HEK293 (cell line): ENCODE data around the gene CXXC1.
A peak's percentile ranks its signal among the peaks of the same experiment; 100 is the strongest.

Experiments used
- FEZF1 ChIP-seq: fragments of 450-650 bp; formaldehyde crosslinking; IDR thresholded peaks from 2 replicates; pipeline ENCODE4 v1.5.1; 2016; ENCODE audit warnings: missing biosample characterization, missing genetic modification characterization
- HIC1 ChIP-seq: fragments of 450-650 bp; formaldehyde crosslinking; IDR thresholded peaks from 2 replicates; pipeline ENCODE4 v1.5.1; 2016; ENCODE audit warnings: missing biosample characterization, missing genetic modification characterization
- KLF1 ChIP-seq: fragments of 450-650 bp; formaldehyde crosslinking; IDR thresholded peaks from 2 replicates; pipeline ENCODE4 v1.5.1; 2016; ENCODE audit warnings: missing biosample characterization, missing genetic modification characterization
- KLF17 ChIP-seq: fragments of 450-650 bp; formaldehyde crosslinking; IDR thresholded peaks from 2 replicates; pipeline ENCODE4 v1.5.1; 2016; ENCODE audit warnings: missing biosample characterization, missing genetic modification characterization
- MZF1 ChIP-seq: fragments of 450-650 bp; formaldehyde crosslinking; IDR thresholded peaks from 2 replicates; pipeline ENCODE4 v1.5.1; 2017; ENCODE audit warnings: missing biosample characterization, missing genetic modification characterization, borderline replicate concordance
- PBX3 ChIP-seq: sonication (generic); formaldehyde crosslinking; IDR thresholded peaks from 2 replicates; pipeline ENCODE4 v1.8.1; 2022; ENCODE audit warnings: mild to moderate bottlenecking, moderate library complexity, missing genetic modification reagents
- PRDM10 ChIP-seq: fragments of 450-650 bp; formaldehyde crosslinking; IDR thresholded peaks from 2 replicates; pipeline ENCODE4 v1.5.1; 2016; ENCODE audit warnings: missing biosample characterization, missing genetic modification characterization
- SP3 ChIP-seq: fragments of 450-650 bp; formaldehyde crosslinking; IDR thresholded peaks from 2 replicates; pipeline ENCODE4 v1.5.1; 2016; ENCODE audit warnings: missing biosample characterization, missing genetic modification characterization
- TCF7L2 ChIP-seq: IDR thresholded peaks from 2 replicates; pipeline ENCODE4 v1.6.1; 2011; ENCODE audit warnings: low read depth, mild to moderate bottlenecking, inconsistent platforms, low read length, moderate library complexity, borderline replicate concordance
- YY2 ChIP-seq: fragments of 450-650 bp; formaldehyde crosslinking; IDR thresholded peaks from 2 replicates; pipeline ENCODE4 v1.5.1; 2016; ENCODE audit warnings: missing biosample characterization, missing genetic modification characterization
- ZIC2 ChIP-seq: fragments of 450-650 bp; formaldehyde crosslinking; IDR thresholded peaks from 2 replicates; pipeline ENCODE4 v1.5.1; 2016; ENCODE audit warnings: missing biosample characterization, missing genetic modification characterization
- ZNF223 ChIP-seq: fragments of 450-650 bp; formaldehyde crosslinking; IDR thresholded peaks from 2 replicates; pipeline ENCODE4 v1.5.1; 2016; ENCODE audit warnings: missing biosample characterization, missing genetic modification characterization
- ZNF24 ChIP-seq: fragments of 450-650 bp; formaldehyde crosslinking; IDR thresholded peaks from 2 replicates; pipeline ENCODE4 v1.5.1; 2016; ENCODE audit warnings: missing biosample characterization, missing genetic modification characterization
- ZNF311 ChIP-seq: fragments of 450-650 bp; formaldehyde crosslinking; IDR thresholded peaks from 2 replicates; pipeline ENCODE4 v1.5.1; 2017; ENCODE audit warnings: missing biosample characterization, missing genetic modification characterization, borderline replicate concordance
- ZNF510 ChIP-seq: fragments of 450-650 bp; formaldehyde crosslinking; IDR thresholded peaks from 2 replicates; pipeline ENCODE4 v1.5.1; 2018; ENCODE audit warnings: mild to moderate bottlenecking, missing genetic modification characterization, missing biosample characterization; ENCODE audit not compliant: insufficient replicate concordance
- ZNF518A ChIP-seq: fragments of 450-650 bp; formaldehyde crosslinking; conservative IDR thresholded peaks from 2 replicates; pipeline ENCODE4 v1.5.1; 2016; ENCODE audit warnings: low read depth, missing biosample characterization, missing genetic modification characterization
- ZNF555 ChIP-seq: fragments of 450-650 bp; formaldehyde crosslinking; conservative IDR thresholded peaks from 2 replicates; pipeline ENCODE4 v1.5.1; 2017; ENCODE audit warnings: missing biosample characterization, mild to moderate bottlenecking, missing genetic modification characterization, inconsistent platforms
- ZNF558 ChIP-seq: fragments of 450-650 bp; formaldehyde crosslinking; IDR thresholded peaks from 2 replicates; pipeline ENCODE4 v1.5.1; 2016; ENCODE audit warnings: missing biosample characterization, missing genetic modification characterization
- ZNF571 ChIP-seq: fragments of 450-650 bp; formaldehyde crosslinking; IDR thresholded peaks from 2 replicates; pipeline ENCODE4 v1.5.0; 2017; ENCODE audit warnings: missing biosample characterization, missing genetic modification characterization
- ZNF580 ChIP-seq: fragments of 450-650 bp; formaldehyde crosslinking; IDR thresholded peaks from 2 replicates; pipeline ENCODE4 v1.5.1; 2016; ENCODE audit warnings: missing biosample characterization, missing genetic modification characterization
- ZNF596 ChIP-seq: fragments of 450-650 bp; IDR thresholded peaks from 2 replicates; pipeline ENCODE4 v1.5.0; 2018; ENCODE audit warnings: missing biosample characterization, mild to moderate bottlenecking, missing genetic modification characterization, moderate library complexity
- ZNF629 ChIP-seq: fragments of 450-650 bp; formaldehyde crosslinking; IDR thresholded peaks from 2 replicates; pipeline ENCODE4 v1.5.1; 2017; ENCODE audit warnings: missing biosample characterization, missing genetic modification characterization
- ZNF664 ChIP-seq: fragments of 450-650 bp; formaldehyde crosslinking; IDR thresholded peaks from 2 replicates; pipeline ENCODE4 v1.5.1; 2016; ENCODE audit warnings: missing biosample characterization, missing genetic modification characterization
- ZNF747 ChIP-seq: fragments of 450-650 bp; formaldehyde crosslinking; IDR thresholded peaks from 2 replicates; pipeline ENCODE4 v1.5.1; 2016; ENCODE audit warnings: missing biosample characterization, missing genetic modification characterization
- ZNF768 ChIP-seq: fragments of 450-650 bp; formaldehyde crosslinking; IDR thresholded peaks from 2 replicates; pipeline ENCODE4 v1.5.1; 2018; ENCODE audit warnings: missing biosample characterization, mild to moderate bottlenecking, missing genetic modification characterization
- ZNF785 ChIP-seq: fragments of 450-650 bp; formaldehyde crosslinking; IDR thresholded peaks from 2 replicates; pipeline ENCODE4 v1.5.1; 2016; ENCODE audit warnings: missing biosample characterization, missing genetic modification characterization
- ZNF830 ChIP-seq: fragments of 450-650 bp; IDR thresholded peaks from 2 replicates; pipeline ENCODE4 v1.5.0; 2018; ENCODE audit warnings: missing biosample characterization, missing genetic modification characterization, low read depth, mild to moderate bottlenecking, moderate library complexity
- ZXDB ChIP-seq: fragments of 450-650 bp; formaldehyde crosslinking; IDR thresholded peaks from 2 replicates; pipeline ENCODE4 v1.5.1; 2016; ENCODE audit warnings: missing biosample characterization, missing genetic modification characterization

CXXC1 gene

GRCh38 chr18:50240080-50240563 lies 47.4 kb downstream of the CXXC1 start (continued):
- TF ChIP-seq MZF1 (tag by site-specific recombination) (no peak), ZXDB (no peak), KLF1 (tag by site-specific recombination) (peak; percentile 100), ZNF768 (tag by site-specific recombination) (no peak), KLF17 (tag by site-specific recombination) (peak; percentile 99), ZNF747 (no peak), SP3 (peak; percentile 57), ZIC2 (no peak), ZNF785 (tag by site-specific recombination) (no peak), ZNF510 (no peak), TCF7L2 (no peak), ZNF596 (tag by site-specific recombination) (no peak), ZNF558 (tag by site-specific recombination) (no peak), ZNF518A (tag by site-specific recombination) (no peak), ZNF311 (no peak), ZNF24 (tag by site-specific recombination) (no peak), ZNF629 (tag by site-specific recombination) (no peak), PBX3 (no peak), ZNF830 (tag by site-specific recombination) (no peak), FEZF1 (tag by site-specific recombination) (no peak), ZNF664 (tag by site-specific recombination) (no peak), HIC1 (tag by site-specific recombination) (peak; percentile 56; the same call in 1 of the 2 replicates), ZNF223 (tag by site-specific recombination) (peak; percentile 94), PRDM10 (tag by site-specific recombination) (no peak), YY2 (no peak; the same call in 1 of the 2 replicates), ZNF555 (tag by site-specific recombination) (no peak), ZNF580 (tag by site-specific recombination) (no peak), ZNF571 (tag by site-specific recombination) (no peak)
